NB4 (cell line): ENCODE data around the gene DPP7.

ENCODE experiments used
- DNase-seq: peaks from one replicate; pipeline ENCODE4 v3.0.0; 2010; ENCODE audit warnings: low read depth
- H3K4me3 ChIP-seq: one replicate; pipeline ENCODE4 v1.5.1; 2011; ENCODE audit warnings: mild to moderate bottlenecking, low read depth, low read length, moderate library complexity
- CTCF ChIP-seq: IDR thresholded peaks from one replicate; pipeline ENCODE4 v1.5.1; 2012; ENCODE audit warnings: low read depth, low read length
- MAX ChIP-seq: IDR thresholded peaks from 2 replicates; pipeline ENCODE4 v1.6.1; 2011; ENCODE audit warnings: low read depth, low read length
- MYC ChIP-seq: IDR thresholded peaks from 2 replicates; pipeline ENCODE4 v1.6.1; 2011; ENCODE audit warnings: low read depth, low read length
- POLR2A ChIP-seq: IDR thresholded peaks from 2 replicates; pipeline ENCODE4 v1.6.1; 2011; ENCODE audit warnings: mild to moderate bottlenecking; ENCODE audit not compliant: insufficient read length; ENCODE audit errors: extremely low read depth

The DPP7 gene

GRCh38 chr9:137082925-137083290, 31.6 kb downstream of the DPP7 start:
- DNase-seq, result no peak
- H3K4me3 ChIP-seq, result no peak overlapping the region
- TF ChIP-seq CTCF (no peak), MYC (no peak), MAX (no peak), POLR2A (no peak)

GRCh38 chr9:137082222-137082924, 32.2 kb downstream of the DPP7 start:
- H3K4me3 ChIP-seq, result no peak overlapping the region
- TF ChIP-seq MAX, result no peak
- no peak for DNase-seq

- no peak overlapping the region for H3K4me3 ChIP-seq
- no peak for TF ChIP-seq MAX
- TF ChIP-seq CTCF, result no peak
- TF ChIP-seq MYC, result no peak
- no peak for TF ChIP-seq POLR2A
Measured at GRCh38 chr9:137080260-137081122, 34.0 kb downstream of the DPP7 start.

GRCh38 chr9:137079401-137079787, 35.1 kb downstream of the DPP7 start:
- DNase-seq, result no peak
- H3K4me3 ChIP-seq, result no peak overlapping the region
- TF ChIP-seq POLR2A, result no peak
- TF ChIP-seq MYC, result no peak
- no peak for TF ChIP-seq CTCF
- TF ChIP-seq MAX, result no peak

More at GRCh38 chr9:137080260-137081122, 34.0 kb downstream of the DPP7 start:
- DNase-seq, result no peak

GRCh38 chr9:137078701-137079400, 35.7 kb downstream of the DPP7 start:
- no peak overlapping the region for H3K4me3 ChIP-seq
- TF ChIP-seq POLR2A (no peak), MYC (no peak), MAX (no peak), CTCF (no peak)
- no peak for DNase-seq
